Gastroesophageal sphincter (tissue), 4 donors: ENCODE data around the gene GRIN1. TPM values are rescaled to one million over a fixed set of nuclear protein-coding genes. Genes with fewer than 3 reads are reported as not detected.

ENCODE experiments used
- ATAC-seq: fragments of 150-250 bp; one replicate; pipeline ENCODE4 v1.9.1; 2016; ENCODE audit warnings: mild to moderate bottlenecking, moderate library complexity
- H3K27ac ChIP-seq, 4 donors: fragments of 200-600 bp; sonication (generic) in 3 of 4; 1 replicate in 3 of 4; 2 replicates in 1 of 4; pipeline ENCODE4 v1.5.1; 2016 to 2019
- H3K27me3 ChIP-seq: fragments of 200-600 bp; sonication (generic); one replicate; pipeline ENCODE4 v1.5.1; 2019
- H3K36me3 ChIP-seq, 2 donors: fragments of 200-600 bp; sonication (generic); one replicate each; pipeline ENCODE4 v1.5.1; 2019; ENCODE audit warnings: control low read depth in 1 of 2
- H3K4me1 ChIP-seq, 3 donors: fragments of 200-600 bp; sonication (generic); 1 replicate in 2 of 3; 2 replicates in 1 of 3; pipeline ENCODE4 v1.5.1; 2016 to 2019; ENCODE audit warnings: control low read depth in 2 of 3
- H3K4me3 ChIP-seq, 2 donors: fragments of 200-600 bp; sonication (generic); one replicate each; pipeline ENCODE4 v1.5.1; 2019; ENCODE audit warnings: mild to moderate bottlenecking in 1 of 2, moderate library complexity in 1 of 2
- H3K9me3 ChIP-seq, 3 donors: fragments of 200-600 bp; sonication (generic); one replicate each; pipeline ENCODE4 v1.5.1; 2017 to 2019; ENCODE audit warnings: control low read depth in 2 of 3
- EP300 ChIP-seq: sonication (generic); formaldehyde crosslinking; IDR thresholded peaks from one replicate; pipeline ENCODE4 v1.6.1; 2017; ENCODE audit warnings: antibody characterized with exemption, mild to moderate bottlenecking
- POLR2A ChIP-seq, 2 donors: fragments of 450-650 bp; IDR thresholded peaks; one replicate each; pipeline ENCODE4 v1.6.1; 2017; ENCODE audit warnings: antibody characterized with exemption in 2 of 2, mild to moderate bottlenecking in 2 of 2, moderate library complexity in 1 of 2
- POLR2AphosphoS5 ChIP-seq: sonication (generic); formaldehyde crosslinking; IDR thresholded peaks from one replicate; pipeline ENCODE4 v1.6.1; 2017; ENCODE audit warnings: antibody characterized with exemption
- WGBS, 2 donors: methylation state at CpG; one replicate each; pipeline ENCODE4 v1.1.5; 2018; ENCODE audit warnings: low coverage in 1 of 2; 5-methylcytosine and 5-hydroxymethylcytosine counted together
- total RNA-seq, 4 donors: library from RNA; depleted of rRNA; stranded (reverse); fragments of >200 nt; gene quantifications; one replicate each; pipeline ENCODE4 v1.1.0, GENCODE V29; 2016
- TF ChIP-seq, protein P1 (sequence below), 4 experiments: fragments of 200-600 bp in 2 of 4; fragments of 450-650 bp in 2 of 4; sonication (generic) in 1 of 4; IDR thresholded peaks; one replicate each; pipeline ENCODE4 v1.5.1; 2017 to 2019; ENCODE audit warnings: antibody characterized with exemption in 4 of 4, mild to moderate bottlenecking in 2 of 4, moderate library complexity in 2 of 4

The GRIN1 gene
- total RNA-seq, 4 donors from 2014 or later: 0.08 to 0.13 TPM; not detected in 2

DNA sequence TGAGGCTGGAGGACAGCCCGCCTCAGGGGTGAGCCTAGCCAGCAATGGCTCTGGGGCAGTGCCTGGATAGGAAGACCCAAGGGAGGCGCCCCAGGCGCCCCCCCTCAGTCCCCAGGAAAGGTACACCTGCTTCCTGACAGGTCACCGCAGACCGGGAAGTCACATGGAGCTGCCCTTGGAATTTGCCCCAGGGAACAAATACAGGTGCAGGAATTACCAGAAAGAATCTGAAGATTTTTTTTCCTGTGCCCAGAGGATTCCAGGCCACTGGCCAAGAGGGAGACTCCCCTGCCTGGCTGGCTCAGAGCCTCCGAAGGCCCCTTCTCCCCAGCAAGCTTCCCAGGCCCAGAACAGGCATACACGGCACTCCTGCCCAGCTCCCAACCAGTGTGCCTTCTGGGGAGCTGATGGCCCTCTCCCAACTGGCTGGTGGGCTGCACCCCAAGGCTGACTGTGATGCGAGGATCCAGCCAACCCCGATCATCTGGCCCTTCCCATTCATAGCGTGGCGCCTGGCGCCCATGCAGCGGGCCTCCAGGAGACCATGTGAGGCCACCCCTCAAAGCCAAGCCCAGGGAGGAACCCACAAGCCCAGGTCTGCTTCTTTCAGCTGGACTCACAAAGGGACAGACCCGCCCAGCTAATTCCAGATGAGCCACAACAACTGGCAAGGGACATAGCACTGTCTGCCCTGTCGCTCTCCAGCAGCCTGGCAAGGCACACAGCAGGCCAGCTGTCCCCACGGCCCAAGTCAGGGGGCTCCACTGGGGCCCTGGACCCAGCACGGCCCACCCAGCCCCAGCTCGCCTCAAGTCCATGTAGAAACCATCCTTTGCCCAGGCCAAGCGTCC, 59.3 kb downstream of the GRIN1 start:
- Histone ChIP-seq H3K9me3 (no peaks in the 10 kb centered on the region), H3K4me3 (no peak overlapping the region), H3K36me3 (no peaks in the 10 kb centered on the region), H3K27me3 (no peaks in the 10 kb centered on the region), H3K4me1 (peaks cover 0 to 82% (median 26%) of the 10 kb centered on the region in 3 donors), H3K27ac (no peak overlapping the region)
- ATAC-seq: no peak
- no peak for TF ChIP-seq POLR2A (IDR thresholded peaks at IDR 0.05)
- TF ChIP-seq EP300: no peak
- TF ChIP-seq, protein P1, sequence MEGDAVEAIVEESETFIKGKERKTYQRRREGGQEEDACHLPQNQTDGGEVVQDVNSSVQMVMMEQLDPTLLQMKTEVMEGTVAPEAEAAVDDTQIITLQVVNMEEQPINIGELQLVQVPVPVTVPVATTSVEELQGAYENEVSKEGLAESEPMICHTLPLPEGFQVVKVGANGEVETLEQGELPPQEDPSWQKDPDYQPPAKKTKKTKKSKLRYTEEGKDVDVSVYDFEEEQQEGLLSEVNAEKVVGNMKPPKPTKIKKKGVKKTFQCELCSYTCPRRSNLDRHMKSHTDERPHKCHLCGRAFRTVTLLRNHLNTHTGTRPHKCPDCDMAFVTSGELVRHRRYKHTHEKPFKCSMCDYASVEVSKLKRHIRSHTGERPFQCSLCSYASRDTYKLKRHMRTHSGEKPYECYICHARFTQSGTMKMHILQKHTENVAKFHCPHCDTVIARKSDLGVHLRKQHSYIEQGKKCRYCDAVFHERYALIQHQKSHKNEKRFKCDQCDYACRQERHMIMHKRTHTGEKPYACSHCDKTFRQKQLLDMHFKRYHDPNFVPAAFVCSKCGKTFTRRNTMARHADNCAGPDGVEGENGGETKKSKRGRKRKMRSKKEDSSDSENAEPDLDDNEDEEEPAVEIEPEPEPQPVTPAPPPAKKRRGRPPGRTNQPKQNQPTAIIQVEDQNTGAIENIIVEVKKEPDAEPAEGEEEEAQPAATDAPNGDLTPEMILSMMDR (IDR thresholded peaks at IDR 0.05): no peak
- TF ChIP-seq POLR2AphosphoS5: no peak
- WGBS, 2 donors: 100% methylated on average over 2 of the region's 19 CpGs; no CpG with 5 or more reads in 1 of the 2 donors

DNA sequence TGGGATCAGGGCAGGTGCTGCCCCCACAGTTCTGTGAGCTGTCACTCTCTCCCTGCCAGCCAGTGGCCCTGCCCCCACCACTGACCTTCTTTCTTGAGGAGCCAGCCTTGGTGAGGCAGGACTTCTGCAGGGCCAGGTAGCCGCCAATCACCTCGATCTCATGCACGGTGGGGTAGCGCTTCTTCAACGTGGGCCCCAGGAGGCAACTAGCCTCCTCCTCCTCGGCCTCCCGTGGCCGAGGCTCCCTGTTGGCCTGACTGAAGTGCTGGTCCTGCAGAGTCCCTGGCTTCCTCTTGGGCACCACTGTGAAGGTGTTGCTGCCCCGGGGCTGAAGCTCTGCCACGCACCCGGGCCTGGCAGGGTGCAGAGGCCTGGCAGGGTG, 59.9 kb downstream of the GRIN1 start:
- no peak for ATAC-seq
- Histone ChIP-seq H3K36me3 (no peaks in the 10 kb centered on the region), H3K4me3 (peak overlapping the region in 1 of 2 donors; percentile 68), H3K27ac (no peak overlapping the region), H3K9me3 (no peaks in the 10 kb centered on the region), H3K4me1 (peaks cover 0 to 86% (median 32%) of the 10 kb centered on the region in 3 donors), H3K27me3 (no peaks in the 10 kb centered on the region)
- TF ChIP-seq POLR2AphosphoS5: no peak
- WGBS, 2 donors: 73% methylated on average over 3 of the region's 11 CpGs; no CpG with 5 or more reads in 1 of the 2 donors

DNA sequence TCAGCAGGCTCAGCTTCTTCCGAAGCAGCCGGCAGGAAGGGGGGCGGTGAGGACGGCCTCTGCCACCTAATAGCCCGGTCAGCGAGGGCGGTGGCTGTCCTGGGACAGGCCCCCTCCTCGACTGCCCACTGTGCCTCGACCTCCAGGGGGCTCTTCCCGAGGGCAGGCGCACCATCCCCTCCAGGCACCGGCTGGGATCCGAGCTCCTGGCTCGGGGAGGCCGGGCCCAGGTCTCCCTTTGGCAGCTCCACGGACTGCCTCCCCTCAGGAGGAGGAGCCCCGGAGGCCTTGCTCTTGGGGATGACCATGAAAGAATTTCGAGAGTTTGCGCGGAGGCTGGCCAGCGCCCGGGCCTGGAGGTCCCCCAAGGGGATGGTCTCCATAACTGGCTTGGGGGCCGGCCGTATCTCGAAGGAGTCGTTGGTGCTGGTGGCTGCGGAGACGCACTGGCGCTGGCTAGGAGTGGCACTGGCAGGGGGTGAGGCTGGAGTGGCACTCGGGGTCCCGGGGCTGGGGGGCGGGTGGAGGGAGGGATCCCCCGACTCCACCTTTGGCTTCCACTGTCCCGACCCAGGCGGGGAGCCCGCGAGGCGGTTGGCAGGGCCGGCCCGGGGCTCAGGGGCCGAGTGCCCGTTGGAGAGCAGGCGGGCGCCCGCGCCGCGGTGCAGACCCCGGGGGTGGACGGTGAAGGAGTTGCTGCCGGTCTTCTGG, 60.6 kb downstream of the GRIN1 start:
- Histone ChIP-seq H3K27me3 (no peaks in the 10 kb centered on the region), H3K36me3 (no peaks in the 10 kb centered on the region), H3K9me3 (no peaks in the 10 kb centered on the region), H3K27ac (peak overlapping the region in 2 of 4 donors; percentile 70 to 85), H3K4me3 (peak overlapping the region; percentile 20 to 68), H3K4me1 (peaks cover 0 to 86% (median 39%) of the 10 kb centered on the region in 3 donors)
- no peak for ATAC-seq
- WGBS, 2 donors: no CpG with 5 or more reads among the region's 51 CpGs
- TF ChIP-seq POLR2AphosphoS5 (no peak), POLR2A (IDR thresholded peaks at IDR 0.05) (no peak)
- TF ChIP-seq, protein P1 (IDR thresholded peaks at IDR 0.05): no peak

DNA sequence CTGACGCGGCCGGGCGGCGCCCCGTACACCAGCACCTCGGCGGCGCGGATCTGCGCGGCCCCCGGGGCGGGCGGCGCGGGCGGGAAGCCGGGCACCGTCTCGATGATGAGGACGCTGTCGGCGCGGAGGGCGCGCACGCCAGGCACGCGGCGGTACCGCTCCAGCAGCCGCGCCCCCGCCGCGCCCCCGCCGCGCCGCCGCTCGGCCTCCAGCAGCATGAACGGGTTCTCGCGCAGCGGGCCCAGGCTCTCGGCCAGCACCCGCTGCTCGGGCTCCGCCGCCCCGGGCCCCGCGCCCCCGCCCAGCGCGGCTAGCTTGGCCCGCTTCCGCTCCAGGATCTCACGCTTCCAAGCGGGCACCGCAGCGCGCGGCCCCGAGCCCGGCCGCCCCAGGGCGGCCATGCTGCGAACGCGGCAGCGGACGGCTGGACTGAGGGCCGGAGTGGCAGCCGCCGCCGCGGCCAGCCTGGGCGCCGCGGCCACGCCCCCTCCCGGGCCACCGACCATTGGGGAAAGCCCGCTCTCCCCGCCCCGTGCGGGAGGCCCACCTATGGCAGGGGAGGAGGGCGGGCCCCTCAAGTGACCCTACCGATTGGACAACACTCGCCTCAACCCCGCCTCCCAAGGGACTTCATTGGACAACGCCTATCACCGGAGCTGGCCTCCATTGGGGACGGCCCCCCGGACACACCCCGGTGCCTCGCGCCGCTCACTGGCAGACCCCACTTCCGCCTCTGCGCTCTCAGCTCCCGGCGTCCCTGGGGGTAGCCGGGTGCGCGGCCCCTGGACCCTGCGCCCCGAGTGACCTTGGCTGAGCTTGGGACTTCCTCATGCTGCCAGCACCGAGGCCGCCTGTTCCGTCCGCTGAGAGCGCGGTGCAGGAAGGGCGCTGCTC, 61.6 kb downstream of the GRIN1 start, which contains the start of gene TPRN:
Gene TPRN (minus strand): TSS at position 431 of the 894 bp plus-strand sequence. CDS start 30 bp downstream, at position 401.
- ATAC-seq: peak; percentile 98
- Histone ChIP-seq H3K27ac (peak within 1 kb of the TSS; percentile 51 to 85 (median 84)), H3K27me3 (no peaks in the 10 kb centered on the region), H3K4me1 (peaks cover 0 to 81% (median 42%) of the 10 kb centered on the region in 3 donors), H3K36me3 (no peaks in the 10 kb centered on the region), H3K4me3 (peak within 1 kb of the TSS; percentile 38 to 68), H3K9me3 (no peaks in the 10 kb centered on the region)
- WGBS, 2 donors: no CpG with 5 or more reads among the region's 118 CpGs
- TF ChIP-seq EP300: no peak
- TF ChIP-seq POLR2A (IDR thresholded peaks at IDR 0.05): peak; percentile 76 to 90
- TF ChIP-seq, protein P1 (IDR thresholded peaks at IDR 0.05): no peak
- TF ChIP-seq POLR2AphosphoS5: peak; percentile 62
